Lower lobe of right lung (tissue), 2 donors: ENCODE results near the gene RASSF6. TPM values are rescaled to one million over a fixed set of nuclear protein-coding genes. Genes with fewer than 3 reads are reported as not detected.

Experiments used
- ATAC-seq, 2 donors: fragments of 200-7000 bp; cut with Tn5 transposase; one replicate each; pipeline ENCODE4 v1.9.1; 2020 to 2022; ENCODE audit warnings: mild to moderate bottlenecking in 2 of 2, moderate library complexity in 2 of 2
- DNase-seq: peaks from one replicate; pipeline ENCODE4 v3.0.0-alpha.2; 2020
- H3K27ac ChIP-seq: fragments of 200-600 bp; one replicate; pipeline ENCODE4 v1.8.0; 2022
- H3K27me3 ChIP-seq: fragments of 200-600 bp; one replicate; pipeline ENCODE4 v1.8.0; 2022; ENCODE audit warnings: low read depth
- H3K36me3 ChIP-seq: fragments of 200-600 bp; one replicate; pipeline ENCODE4 v1.8.0; 2022; ENCODE audit warnings: mild to moderate bottlenecking
- H3K4me1 ChIP-seq: fragments of 200-600 bp; one replicate; pipeline ENCODE4 v1.8.0; 2022
- H3K4me3 ChIP-seq: fragments of 200-600 bp; one replicate; pipeline ENCODE4 v1.8.0; 2022; ENCODE audit warnings: mild to moderate bottlenecking
- H3K9me3 ChIP-seq: fragments of 200-600 bp; one replicate; pipeline ENCODE4 v1.8.0; 2022
- CTCF ChIP-seq: fragments of 200-600 bp; IDR thresholded peaks from one replicate; pipeline ENCODE4 v1.8.0; 2022; ENCODE audit warnings: antibody characterized with exemption, mild to moderate bottlenecking
- intact Hi-C: fragments of 100-400 bp; cut with DNase I; formaldehyde crosslinking; loops from one replicate; pipeline ENCODE4 v1.11.0; 2022
- total RNA-seq: library from RNA; stranded (reverse); fragmentation: NEBNext Ultra II Directional; extraction: Animal tissue kit (Norgen Biotek cat#: 25700); gene quantifications from one replicate; pipeline ENCODE4 v1.2.1, GENCODE V29; 2021
- donor health status: DM: no; HTN: yes; CAD: no; lungs with severe emphysema.

Gene RASSF6
- total RNA-seq, 1 donor from 2014 or later: 1.9 TPM

DNA sequence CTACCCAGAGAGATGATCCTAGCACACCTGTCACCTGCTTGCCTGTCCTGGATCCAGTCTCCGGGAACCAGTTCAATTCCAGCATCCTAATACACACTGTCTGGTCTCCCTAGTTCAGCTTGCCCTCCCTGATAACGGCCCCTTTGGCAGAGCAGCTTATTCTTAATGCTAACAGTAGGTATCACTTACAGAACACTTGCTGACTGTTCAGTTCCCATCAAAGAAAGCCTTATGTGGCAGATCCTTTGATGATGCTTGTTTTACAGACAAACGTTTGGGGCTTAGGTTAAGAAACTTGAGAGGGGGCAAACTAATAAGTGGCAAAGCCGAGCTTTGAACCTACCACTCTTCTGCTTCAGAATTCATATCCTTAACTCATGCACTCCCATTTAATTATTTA is 890 bp downstream of the RASSF6 start:
- H3K4me3 ChIP-seq: peak overlapping the region; percentile 46
- no peak overlapping the region for H3K27ac ChIP-seq
- no peak for DNase-seq
- no peaks in the 10 kb centered on the region for H3K27me3 ChIP-seq
- no peaks in the 10 kb centered on the region for H3K4me1 ChIP-seq
- no peaks in the 10 kb centered on the region for H3K36me3 ChIP-seq
- no peak for ATAC-seq
- intact Hi-C loops: no loop called here
- TF ChIP-seq CTCF: no peak
- no peaks in the 10 kb centered on the region for H3K9me3 ChIP-seq

- Histone ChIP-seq H3K4me3 (no peak overlapping the region), H3K27ac (no peak overlapping the region), H3K9me3 (no peaks in the 10 kb centered on the region), H3K27me3 (no peaks in the 10 kb centered on the region), H3K4me1 (no peaks in the 10 kb centered on the region), H3K36me3 (no peaks in the 10 kb centered on the region)
- no peak for TF ChIP-seq CTCF
- DNase-seq (no peak), ATAC-seq (no peak)
- intact Hi-C loops: no loop called here
Measured at GRCh38 chr4:73617256-73617655, 3.0 kb downstream of the RASSF6 start.

- no peak for TF ChIP-seq CTCF
- no peaks in the 10 kb centered on the region for H3K36me3 ChIP-seq
- no peak overlapping the region for H3K27ac ChIP-seq
- no peak for ATAC-seq
- no peaks in the 10 kb centered on the region for H3K27me3 ChIP-seq
- no peak for DNase-seq
- H3K4me1 ChIP-seq: no peaks in the 10 kb centered on the region
- no peaks in the 10 kb centered on the region for H3K9me3 ChIP-seq
- no peak overlapping the region for H3K4me3 ChIP-seq
- intact Hi-C loops: no loop called here
Measured at GRCh38 chr4:73615613-73616012, 4.6 kb downstream of the RASSF6 start.

DNA sequence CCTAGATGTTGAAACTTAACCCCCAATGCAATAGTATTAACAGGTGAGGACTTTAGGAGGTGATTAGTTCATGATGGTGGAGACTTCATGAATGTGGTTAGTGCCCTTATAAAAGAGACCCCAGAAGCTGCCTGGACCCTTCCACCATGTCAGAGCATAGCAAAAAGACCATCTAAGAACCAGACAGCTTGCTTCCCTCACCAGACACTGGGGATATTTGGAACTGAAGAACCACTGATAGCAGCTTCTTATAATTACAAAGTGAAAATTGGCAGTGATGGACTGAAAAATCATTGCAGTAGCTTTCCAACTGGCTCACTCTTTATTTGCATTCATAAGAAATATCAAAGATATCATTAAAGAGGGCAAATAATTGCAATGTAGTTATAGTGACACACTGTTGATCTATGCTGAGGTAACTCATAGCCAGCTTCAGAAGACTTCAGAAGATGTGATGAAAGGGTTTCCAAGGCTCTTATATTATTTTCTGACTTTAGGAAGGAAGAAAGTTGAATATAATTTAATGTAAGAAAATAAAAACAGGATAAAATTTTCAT is 5.8 kb downstream of the RASSF6 start:
- Histone ChIP-seq H3K27ac (no peak overlapping the region), H3K36me3 (no peaks in the 10 kb centered on the region), H3K4me1 (no peaks in the 10 kb centered on the region), H3K9me3 (no peaks in the 10 kb centered on the region), H3K4me3 (no peak overlapping the region), H3K27me3 (no peaks in the 10 kb centered on the region)
- no peak for TF ChIP-seq CTCF
- intact Hi-C loops: no loop called here
- ATAC-seq: no peak
- no peak for DNase-seq

DNA sequence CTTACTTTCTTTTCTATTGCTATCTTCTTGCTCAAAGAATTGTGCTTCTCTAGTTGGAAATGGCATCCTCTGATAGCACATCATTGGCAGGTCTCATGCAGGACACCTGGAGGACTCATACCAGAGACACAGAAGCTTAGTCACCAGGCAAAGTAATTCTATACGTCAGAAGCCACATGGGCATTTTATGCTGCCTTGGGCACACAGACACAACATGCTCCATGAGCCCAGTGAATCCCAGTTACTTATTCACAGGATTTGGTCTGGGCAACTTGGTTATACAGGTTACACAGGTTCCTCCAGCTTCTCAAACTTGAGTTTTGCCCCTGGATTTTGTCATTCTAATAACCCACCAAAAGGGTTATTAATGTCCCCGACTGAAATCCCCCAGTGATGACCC is 7.1 kb downstream of the RASSF6 start:
- Histone ChIP-seq H3K27me3 (no peaks in the 10 kb centered on the region), H3K27ac (no peak overlapping the region), H3K4me3 (no peak overlapping the region), H3K9me3 (no peaks in the 10 kb centered on the region), H3K36me3 (no peaks in the 10 kb centered on the region), H3K4me1 (no peaks in the 10 kb centered on the region)
- no peak for DNase-seq
- TF ChIP-seq CTCF: no peak
- no peak for ATAC-seq
- intact Hi-C loops: no loop called here

DNA sequence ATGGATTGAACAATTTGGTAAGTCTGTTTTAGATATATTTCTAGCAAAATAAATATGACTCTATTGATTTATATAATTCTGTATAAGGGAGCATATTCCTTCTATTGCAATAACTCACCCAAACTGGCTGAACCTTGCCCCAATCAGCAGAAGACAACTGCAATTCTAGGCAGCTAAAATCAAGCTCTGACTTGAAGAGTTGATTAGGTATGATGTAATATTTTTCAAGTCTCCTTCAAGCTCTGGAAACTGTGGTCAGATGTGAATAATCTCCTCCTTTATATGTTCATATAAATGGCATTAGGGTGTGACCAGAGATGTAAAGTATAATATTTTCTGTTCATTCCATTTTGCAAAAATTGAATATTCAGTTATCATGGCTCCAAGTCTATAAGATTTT is 8.2 kb downstream of the RASSF6 start:
- H3K27ac ChIP-seq: no peak overlapping the region
- no peak for ATAC-seq

More for the DNA sequence above, 8.2 kb downstream of the RASSF6 start:
- intact Hi-C loops: no loop called here
- Histone ChIP-seq H3K27me3 (no peaks in the 10 kb centered on the region), H3K4me3 (no peak overlapping the region), H3K4me1 (no peaks in the 10 kb centered on the region), H3K36me3 (no peaks in the 10 kb centered on the region), H3K9me3 (no peaks in the 10 kb centered on the region)
- TF ChIP-seq CTCF: no peak
- DNase-seq: no peak
